HepG2 (cell line): ENCODE data around the gene MGAT1. TPM values are rescaled to one million over a fixed set of nuclear protein-coding genes. Genes with fewer than 3 reads are reported as not detected.
A peak's percentile ranks its signal among the peaks of the same experiment; 100 is the strongest.

Experiments
- CBX5 ChIP-seq: sonication (generic); formaldehyde crosslinking; IDR thresholded peaks from 2 replicates; pipeline ENCODE4 v1.4.0; 2020; ENCODE audit warnings: missing genetic modification reagents, borderline replicate concordance
- FIP1L1 ChIP-seq: fragments of 200-400 bp; formaldehyde crosslinking; IDR thresholded peaks from 2 replicates; pipeline ENCODE4 v1.6.1; 2018; ENCODE audit warnings: low read depth, mild to moderate bottlenecking, low read length, moderate library complexity, borderline replicate concordance; ENCODE audit not compliant: insufficient read depth
- MEIS2 ChIP-seq: sonication (generic); formaldehyde crosslinking; IDR thresholded peaks from 2 replicates; pipeline ENCODE4 v1.9.0; 2021; ENCODE audit warnings: mild to moderate bottlenecking, missing genetic modification reagents
- NFYC ChIP-seq: IDR thresholded peaks from 2 replicates; pipeline ENCODE4 v1.6.1; 2016; ENCODE audit warnings: missing genetic modification reagents, missing compliant biosample characterization
- PITX1 ChIP-seq: sonication (generic); formaldehyde crosslinking; IDR thresholded peaks from 2 replicates; pipeline ENCODE4 v1.5.1; 2020; ENCODE audit warnings: mild to moderate bottlenecking, missing genetic modification reagents
- RARA ChIP-seq: IDR thresholded peaks from 2 replicates; pipeline ENCODE4 v1.6.1; 2016; ENCODE audit warnings: missing genetic modification reagents, missing compliant biosample characterization
- RFX5 ChIP-seq: IDR thresholded peaks from 2 replicates; pipeline ENCODE4 v1.6.1; 2011; ENCODE audit warnings: low read depth, low read length, improper control_type of control experiment
- SETDB1 ChIP-seq: sonication (generic); formaldehyde crosslinking; IDR thresholded peaks from 2 replicates; pipeline ENCODE4 v1.5.1; 2020; ENCODE audit warnings: missing genetic modification reagents, mild to moderate bottlenecking, borderline replicate concordance
- TARDBP ChIP-seq: sonication (generic); formaldehyde crosslinking; IDR thresholded peaks from 2 replicates; pipeline ENCODE4 v1.8.0; 2022; ENCODE audit warnings: mild to moderate bottlenecking, missing genetic modification reagents
- ZMYM4 ChIP-seq: sonication (generic); formaldehyde crosslinking; IDR thresholded peaks from 2 replicates; pipeline ENCODE4 v1.8.1; 2023; ENCODE audit warnings: mild to moderate bottlenecking, missing genetic modification reagents
- ZNF282 ChIP-seq: fragments of 450-650 bp; IDR thresholded peaks from 2 replicates; pipeline ENCODE4 v1.6.1; 2018; ENCODE audit not compliant: partially characterized antibody
- ZNF30 ChIP-seq: sonication (generic); formaldehyde crosslinking; IDR thresholded peaks from 2 replicates; pipeline ENCODE4 v1.5.0; 2020; ENCODE audit warnings: mild to moderate bottlenecking, missing genetic modification reagents
- ZNF496 ChIP-seq: sonication (generic); formaldehyde crosslinking; IDR thresholded peaks from 2 replicates; pipeline ENCODE4 v1.8.1; 2023; ENCODE audit warnings: mild to moderate bottlenecking, moderate library complexity, missing genetic modification reagents; ENCODE audit not compliant: insufficient replicate concordance
- ZNF564 ChIP-seq: sonication (generic); formaldehyde crosslinking; IDR thresholded peaks from 2 replicates; pipeline ENCODE4 v1.8.1; 2023; ENCODE audit warnings: mild to moderate bottlenecking, missing genetic modification reagents
- ZNF572 ChIP-seq: sonication (generic); formaldehyde crosslinking; IDR thresholded peaks from 2 replicates; pipeline ENCODE4 v1.5.1; 2020; ENCODE audit warnings: mild to moderate bottlenecking, missing genetic modification reagents
- ZNF577 ChIP-seq: sonication (generic); formaldehyde crosslinking; IDR thresholded peaks from 2 replicates; pipeline ENCODE4 v1.4.0; 2020; ENCODE audit warnings: mild to moderate bottlenecking, low read depth, missing genetic modification reagents, borderline replicate concordance
- ZNF616 ChIP-seq: sonication (generic); formaldehyde crosslinking; IDR thresholded peaks from 2 replicates; pipeline ENCODE4 v1.5.0; 2020; ENCODE audit warnings: low read depth, mild to moderate bottlenecking, missing genetic modification reagents
- ZNF644 ChIP-seq: IDR thresholded peaks from 2 replicates; pipeline ENCODE4 v1.6.1; 2016; ENCODE audit warnings: low read depth
- ZNF83 ChIP-seq: sonication (generic); formaldehyde crosslinking; IDR thresholded peaks from 2 replicates; pipeline ENCODE4 v1.4.0; 2020; ENCODE audit warnings: missing genetic modification reagents, mild to moderate bottlenecking, borderline replicate concordance
- polyA plus RNA-seq, 8 experiments: library from polyadenylated mRNA; depleted of rRNA in 3 of 8; stranded (reverse) in 7 of 8; unstranded in 1 of 8; fragments of >200 nt; fragmentation: Illumina TruSeq in 4 of 8; extraction: Trizol in 4 of 8; gene quantifications; 2 replicates each; pipeline versions ENCODE4 v1.2.1 to v1.2.3, GENCODE V29; 2011 to 2016; ENCODE audit warnings: low read depth in 4 of 8, missing spikeins in 1 of 8, mixed read lengths in 1 of 8; ENCODE audit not compliant: insufficient read depth in 1 of 8
- total RNA-seq, 5 experiments: library from RNA; depleted of rRNA; stranded (reverse); fragments of >200 nt; fragmentation: Illumina TruSeq; extraction: Trizol; gene quantifications; 2 replicates each; pipeline ENCODE4 v1.2.3, GENCODE V29; 2016; ENCODE audit warnings: low read depth in 1 of 5
- TF ChIP-seq, protein P1 (sequence below): sonication (generic); formaldehyde crosslinking; IDR thresholded peaks from 2 replicates; pipeline ENCODE4 v1.4.0; 2020; ENCODE audit warnings: mild to moderate bottlenecking, low read depth, missing genetic modification reagents
- TF ChIP-seq, protein P2 (sequence below): sonication (generic); formaldehyde crosslinking; IDR thresholded peaks from 2 replicates; pipeline ENCODE4 v1.4.0; 2020; ENCODE audit warnings: missing genetic modification reagents, borderline replicate concordance
- TF ChIP-seq, protein P3 (sequence below): sonication (generic); formaldehyde crosslinking; IDR thresholded peaks from 2 replicates; pipeline ENCODE4 v1.4.0; 2020; ENCODE audit warnings: missing genetic modification reagents

MGAT1 gene
- total and polyA plus RNA-seq, 2 of the 13 experiments (the other 11 are each of a cell fraction or from before 2014, with no cell fraction given) = 50.1 to 55.3 TPM

DNA sequence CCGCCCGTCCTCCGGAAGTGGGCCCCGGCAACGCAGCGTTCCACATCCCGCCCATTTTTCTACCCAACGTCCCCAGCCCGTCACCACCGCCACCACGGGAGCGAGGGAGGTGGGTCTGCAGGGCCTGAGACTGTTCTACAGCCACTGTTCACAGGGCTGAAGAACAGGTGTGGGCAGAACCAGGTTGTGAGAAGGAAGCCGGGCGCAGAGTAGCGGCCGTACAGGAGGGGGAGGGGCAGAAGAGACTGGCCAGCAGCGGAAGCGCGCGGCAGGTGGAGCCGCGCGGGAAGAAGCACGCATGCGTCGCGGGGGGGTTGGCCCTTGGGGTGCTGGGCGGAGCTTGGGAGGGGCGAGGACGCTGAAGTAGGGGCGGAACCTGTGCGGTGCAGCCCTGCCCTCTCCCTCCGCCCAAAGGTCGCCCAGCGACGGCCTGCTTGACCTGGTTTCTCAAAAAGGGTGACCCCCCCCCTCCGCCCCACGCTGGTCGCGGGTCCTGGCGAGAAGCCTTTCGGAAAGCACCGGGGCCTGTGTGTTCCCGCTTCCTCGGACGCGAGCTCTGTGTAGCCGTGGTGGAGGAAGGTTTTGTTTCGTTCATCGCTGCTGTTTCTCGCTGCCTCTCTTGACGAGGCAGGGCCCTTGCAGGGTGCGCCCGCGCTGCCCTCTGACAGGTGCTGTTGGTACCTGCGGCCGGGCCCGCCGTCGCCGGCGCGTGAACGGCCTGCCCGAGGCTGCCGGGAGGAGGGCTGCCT lies 7.8 kb upstream of the MGAT1 start (continued):
- TF ChIP-seq, protein P1, sequence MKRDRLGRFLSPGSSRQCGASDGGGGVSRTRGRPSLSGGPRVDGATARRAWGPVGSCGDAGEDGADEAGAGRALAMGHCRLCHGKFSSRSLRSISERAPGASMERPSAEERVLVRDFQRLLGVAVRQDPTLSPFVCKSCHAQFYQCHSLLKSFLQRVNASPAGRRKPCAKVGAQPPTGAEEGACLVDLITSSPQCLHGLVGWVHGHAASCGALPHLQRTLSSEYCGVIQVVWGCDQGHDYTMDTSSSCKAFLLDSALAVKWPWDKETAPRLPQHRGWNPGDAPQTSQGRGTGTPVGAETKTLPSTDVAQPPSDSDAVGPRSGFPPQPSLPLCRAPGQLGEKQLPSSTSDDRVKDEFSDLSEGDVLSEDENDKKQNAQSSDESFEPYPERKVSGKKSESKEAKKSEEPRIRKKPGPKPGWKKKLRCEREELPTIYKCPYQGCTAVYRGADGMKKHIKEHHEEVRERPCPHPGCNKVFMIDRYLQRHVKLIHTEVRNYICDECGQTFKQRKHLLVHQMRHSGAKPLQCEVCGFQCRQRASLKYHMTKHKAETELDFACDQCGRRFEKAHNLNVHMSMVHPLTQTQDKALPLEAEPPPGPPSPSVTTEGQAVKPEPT (CRISPR knock-in tag) = peak; percentile 47; the same call in 1 of the 2 replicates
- no peak for TF ChIP-seq ZNF83
- TF ChIP-seq SETDB1 (CRISPR knock-in tag) = no peak
- no peak for TF ChIP-seq ZNF644 (CRISPR knock-in tag)
- no peak for TF ChIP-seq RFX5
- peak; percentile 79 for TF ChIP-seq TARDBP (CRISPR knock-in tag)
- no peak for TF ChIP-seq NFYC
- TF ChIP-seq, protein P2, sequence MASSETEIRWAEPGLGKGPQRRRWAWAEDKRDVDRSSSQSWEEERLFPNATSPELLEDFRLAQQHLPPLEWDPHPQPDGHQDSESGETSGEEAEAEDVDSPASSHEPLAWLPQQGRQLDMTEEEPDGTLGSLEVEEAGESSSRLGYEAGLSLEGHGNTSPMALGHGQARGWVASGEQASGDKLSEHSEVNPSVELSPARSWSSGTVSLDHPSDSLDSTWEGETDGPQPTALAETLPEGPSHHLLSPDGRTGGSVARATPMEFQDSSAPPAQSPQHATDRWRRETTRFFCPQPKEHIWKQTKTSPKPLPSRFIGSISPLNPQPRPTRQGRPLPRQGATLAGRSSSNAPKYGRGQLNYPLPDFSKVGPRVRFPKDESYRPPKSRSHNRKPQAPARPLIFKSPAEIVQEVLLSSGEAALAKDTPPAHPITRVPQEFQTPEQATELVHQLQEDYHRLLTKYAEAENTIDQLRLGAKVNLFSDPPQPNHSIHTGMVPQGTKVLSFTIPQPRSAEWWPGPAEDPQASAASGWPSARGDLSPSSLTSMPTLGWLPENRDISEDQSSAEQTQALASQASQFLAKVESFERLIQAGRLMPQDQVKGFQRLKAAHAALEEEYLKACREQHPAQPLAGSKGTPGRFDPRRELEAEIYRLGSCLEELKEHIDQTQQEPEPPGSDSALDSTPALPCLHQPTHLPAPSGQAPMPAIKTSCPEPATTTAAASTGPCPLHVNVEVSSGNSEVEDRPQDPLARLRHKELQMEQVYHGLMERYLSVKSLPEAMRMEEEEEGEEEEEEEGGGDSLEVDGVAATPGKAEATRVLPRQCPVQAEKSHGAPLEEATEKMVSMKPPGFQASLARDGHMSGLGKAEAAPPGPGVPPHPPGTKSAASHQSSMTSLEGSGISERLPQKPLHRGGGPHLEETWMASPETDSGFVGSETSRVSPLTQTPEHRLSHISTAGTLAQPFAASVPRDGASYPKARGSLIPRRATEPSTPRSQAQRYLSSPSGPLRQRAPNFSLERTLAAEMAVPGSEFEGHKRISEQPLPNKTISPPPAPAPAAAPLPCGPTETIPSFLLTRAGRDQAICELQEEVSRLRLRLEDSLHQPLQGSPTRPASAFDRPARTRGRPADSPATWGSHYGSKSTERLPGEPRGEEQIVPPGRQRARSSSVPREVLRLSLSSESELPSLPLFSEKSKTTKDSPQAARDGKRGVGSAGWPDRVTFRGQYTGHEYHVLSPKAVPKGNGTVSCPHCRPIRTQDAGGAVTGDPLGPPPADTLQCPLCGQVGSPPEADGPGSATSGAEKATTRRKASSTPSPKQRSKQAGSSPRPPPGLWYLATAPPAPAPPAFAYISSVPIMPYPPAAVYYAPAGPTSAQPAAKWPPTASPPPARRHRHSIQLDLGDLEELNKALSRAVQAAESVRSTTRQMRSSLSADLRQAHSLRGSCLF = no peak
- TF ChIP-seq MEIS2 (CRISPR knock-in tag) = peak; percentile 10; the same call in 1 of the 2 replicates
- TF ChIP-seq ZNF30 (CRISPR knock-in tag) = 0 out of 2 replicates have a peak, but pooled peaks have one; percentile 79
- TF ChIP-seq RARA (CRISPR knock-in tag) = 0 out of 2 replicates have a peak, but pooled peaks have one; percentile 19
- no peak for TF ChIP-seq ZNF577 (CRISPR knock-in tag)
- TF ChIP-seq, protein P3, sequence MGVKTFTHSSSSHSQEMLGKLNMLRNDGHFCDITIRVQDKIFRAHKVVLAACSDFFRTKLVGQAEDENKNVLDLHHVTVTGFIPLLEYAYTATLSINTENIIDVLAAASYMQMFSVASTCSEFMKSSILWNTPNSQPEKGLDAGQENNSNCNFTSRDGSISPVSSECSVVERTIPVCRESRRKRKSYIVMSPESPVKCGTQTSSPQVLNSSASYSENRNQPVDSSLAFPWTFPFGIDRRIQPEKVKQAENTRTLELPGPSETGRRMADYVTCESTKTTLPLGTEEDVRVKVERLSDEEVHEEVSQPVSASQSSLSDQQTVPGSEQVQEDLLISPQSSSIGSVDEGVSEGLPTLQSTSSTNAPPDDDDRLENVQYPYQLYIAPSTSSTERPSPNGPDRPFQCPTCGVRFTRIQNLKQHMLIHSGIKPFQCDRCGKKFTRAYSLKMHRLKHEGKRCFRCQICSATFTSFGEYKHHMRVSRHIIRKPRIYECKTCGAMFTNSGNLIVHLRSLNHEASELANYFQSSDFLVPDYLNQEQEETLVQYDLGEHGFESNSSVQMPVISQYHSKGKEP (CRISPR knock-in tag) = no peak
- no peak for TF ChIP-seq ZNF282
- TF ChIP-seq ZNF564 = peak; percentile 59; the same call in 1 of the 2 replicates
- TF ChIP-seq ZNF572 (CRISPR knock-in tag) = peak; percentile 91; the same call in 1 of the 2 replicates
- no peak; the same call in 1 of the 2 replicates for TF ChIP-seq CBX5
- no peak for TF ChIP-seq PITX1
- TF ChIP-seq ZNF496 (CRISPR knock-in tag) = no peak
- TF ChIP-seq ZNF616 (CRISPR knock-in tag) = peak; percentile 29; the same call in 1 of the 2 replicates
- peak; percentile 75 for TF ChIP-seq ZMYM4 (CRISPR knock-in tag)
- no peak for TF ChIP-seq FIP1L1
